SK-MEL-5 (cell line): Measurements from ENCODE around the gene MAU2. TPM values are rescaled to one million over a fixed set of nuclear protein-coding genes. Genes with fewer than 3 reads are reported as not detected.
"Not testable (repeated sequence)": the region's sequence is repeated elsewhere in the genome, so short reads cannot be mapped to it uniquely, and the experiment has no call there.

Source experiments
- DNase-seq: peaks from one replicate; pipeline ENCODE4 v3.0.0-alpha.2; 2016; ENCODE audit warnings: low read depth, low spot score
- in situ Hi-C: cut with HindIII; loops from 2 replicates; pipeline ENCODE4 v1.10.0; 2016; ENCODE audit warnings: low sequenced_read_pairs, high pct_unique_total_duplicates, low pct_unique_long_range_greater_than_20kb
- total RNA-seq: library from RNA; depleted of rRNA; stranded (reverse); fragments of >200 nt; shearing (Covaris generic); gene quantifications from 2 replicates; pipeline ENCODE4 v1.2.3, GENCODE V29; 2014

Gene MAU2
- total RNA-seq, 1 experiment from 2014 or later = 20.7 TPM

- DNase-seq = no peak
- in situ Hi-C loops = no loop called here
Measured at GRCh38 chr19:19362075-19362474, 41.4 kb downstream of the MAU2 start.

DNA sequence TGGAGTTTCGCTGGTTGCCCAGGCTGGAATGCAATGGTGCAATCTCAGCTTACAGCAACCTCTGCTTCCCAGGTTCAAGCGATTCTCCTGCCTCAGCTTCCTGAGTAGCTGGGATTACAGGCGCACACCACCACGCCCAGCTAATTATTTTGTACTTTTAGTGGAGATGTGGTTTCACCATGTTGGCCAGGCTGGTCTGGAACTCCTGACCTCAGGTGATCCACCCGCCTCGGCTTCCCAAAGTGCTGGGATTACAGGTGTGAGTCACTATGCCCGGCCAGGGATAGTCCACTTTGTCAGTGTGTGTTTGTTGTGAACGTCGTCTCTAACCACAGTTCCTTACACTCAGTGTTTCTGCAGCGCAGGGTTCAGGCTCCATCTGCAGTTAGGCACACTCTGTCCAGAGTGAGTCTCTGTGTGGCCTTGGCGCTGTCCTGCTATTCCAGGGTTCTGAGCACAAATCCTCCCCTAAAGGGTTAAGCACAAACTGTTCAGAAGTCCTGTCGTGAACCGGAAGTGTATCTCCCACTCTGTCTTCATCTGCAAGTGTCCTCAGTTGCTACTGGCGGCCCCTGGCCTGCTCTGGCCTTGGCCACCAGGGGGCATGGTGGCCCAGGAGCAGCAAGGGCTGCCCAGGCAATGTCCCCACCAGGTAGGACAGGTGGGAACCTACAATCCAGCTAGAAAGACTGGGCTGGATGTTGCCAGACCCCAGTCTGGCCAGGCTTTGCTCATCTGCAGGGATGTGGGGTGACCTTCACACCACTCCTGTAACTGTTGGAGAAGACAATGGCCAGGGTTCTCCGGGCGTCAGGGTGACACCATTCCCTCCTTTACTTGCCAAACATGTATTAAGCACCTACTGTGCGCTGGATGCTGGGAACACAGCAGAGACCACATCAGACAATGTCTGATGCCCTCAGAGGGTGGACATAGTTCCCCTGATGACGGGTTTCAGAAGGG, 46.1 kb downstream of the MAU2 start:
- in situ Hi-C loops = no loop called here
- DNase-seq = peak; percentile 86

GRCh38 chr19:19368087-19368486, 47.5 kb downstream of the MAU2 start:
- no peak for DNase-seq
- in situ Hi-C loops = no loop called here

DNA sequence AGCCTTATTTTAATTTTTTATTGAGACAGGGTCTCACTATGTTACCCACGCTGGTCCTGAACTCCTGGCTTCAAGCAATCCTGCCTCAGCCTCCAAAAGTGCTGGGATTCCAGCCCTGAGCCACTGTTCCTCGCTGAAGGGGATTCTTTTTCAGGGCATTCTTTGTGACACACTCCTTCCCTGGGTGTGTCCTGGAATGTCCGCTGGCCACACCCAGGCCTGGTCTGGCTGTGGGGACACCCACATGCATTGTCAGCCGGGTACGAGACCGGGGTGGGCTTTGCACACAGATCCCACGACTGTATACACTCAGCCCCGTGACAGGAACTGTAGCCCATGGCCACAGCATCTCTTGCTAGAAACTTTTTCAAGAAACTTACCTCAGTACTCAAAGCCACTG, 50.4 kb downstream of the MAU2 start:
- no peak for DNase-seq
- in situ Hi-C loops = no loop called here

DNA sequence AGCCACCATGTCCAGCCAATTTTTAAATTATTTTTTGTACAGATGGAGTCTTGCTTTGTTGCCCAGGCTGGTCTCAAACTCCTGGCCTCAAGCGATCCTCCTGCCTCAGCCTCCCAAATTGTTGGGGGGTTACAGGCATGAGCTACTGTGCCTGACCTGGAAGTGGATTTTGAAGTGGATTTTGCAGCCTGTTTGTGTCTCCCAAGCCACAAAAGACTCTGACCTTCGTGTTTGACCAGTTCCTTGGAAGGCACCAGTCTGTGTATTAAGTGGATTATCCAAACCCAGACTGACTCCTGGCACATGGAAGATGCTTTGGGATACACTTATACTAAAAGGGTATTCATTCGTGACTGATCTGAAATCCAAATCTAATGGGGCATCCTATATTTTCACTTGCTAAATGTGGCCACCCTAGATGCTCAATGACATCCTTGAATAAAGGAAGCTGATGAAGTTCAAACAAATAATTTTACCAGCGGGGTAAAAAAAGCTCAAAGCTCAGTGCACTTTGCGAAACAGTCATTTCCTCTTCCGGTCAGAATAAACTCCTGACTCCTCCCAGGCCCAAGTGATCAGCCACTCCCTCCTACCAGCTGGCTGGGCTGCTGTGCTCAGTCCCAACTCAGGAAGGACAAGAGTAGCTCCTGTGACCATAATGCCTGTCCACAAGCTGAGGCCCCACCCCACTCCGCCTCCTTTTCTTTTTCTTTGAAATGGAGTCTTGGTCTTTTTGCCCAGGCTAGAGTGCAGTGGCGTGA, 52.2 kb downstream of the MAU2 start:
- in situ Hi-C loops = no loop called here
- DNase-seq = peak; percentile 47

GRCh38 chr19:19379527-19379926, 58.9 kb downstream of the MAU2 start:
- peak; percentile 24 for DNase-seq
- in situ Hi-C loops = no loop called here

- DNase-seq, in situ Hi-C loops: not testable (repeated sequence)
Measured at GRCh38 chr19:19380316-19380715, 59.7 kb downstream of the MAU2 start.

DNA sequence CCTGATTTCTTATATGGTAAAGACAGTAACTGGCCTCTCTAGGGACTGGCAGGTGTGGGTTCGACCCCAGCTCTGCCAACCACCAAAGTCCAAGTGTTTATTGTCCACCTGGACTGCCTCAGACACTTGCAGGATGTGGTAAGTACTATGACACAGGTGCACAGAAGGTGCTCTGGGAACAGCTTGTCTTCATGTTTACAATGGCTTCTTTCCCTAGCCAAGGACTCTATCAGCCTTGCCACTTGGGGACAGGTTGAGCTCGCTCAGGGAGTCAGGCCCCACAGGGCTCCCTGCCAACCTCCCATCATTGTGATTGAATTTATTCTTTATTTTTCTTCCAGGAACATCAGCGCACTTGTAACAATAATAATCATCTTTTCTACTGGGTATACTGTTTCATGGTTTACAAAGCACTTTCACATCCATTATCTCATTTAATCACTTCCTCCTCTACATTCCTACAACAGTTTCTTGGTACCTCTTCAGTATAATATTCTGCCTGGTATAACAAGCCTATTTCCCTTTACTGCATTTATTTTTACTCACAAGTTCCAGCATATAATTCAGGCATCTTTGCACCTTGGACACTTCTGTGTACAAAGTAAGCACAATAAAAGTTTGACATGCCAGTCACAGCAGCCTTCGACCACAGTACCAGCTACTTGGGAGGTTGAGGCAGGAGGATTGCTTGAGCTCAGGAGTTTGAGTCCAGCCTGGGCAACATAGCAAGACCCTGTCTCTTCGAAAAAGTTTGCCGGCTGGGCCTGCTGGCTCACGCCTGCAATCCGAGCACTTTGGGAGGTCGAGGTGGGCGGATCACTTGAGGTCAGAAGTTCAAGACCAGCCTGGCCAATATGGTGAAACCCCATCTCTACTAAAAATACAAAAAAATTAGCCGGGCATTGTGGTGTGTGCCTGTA, 60.6 kb downstream of the MAU2 start:
- in situ Hi-C loops = no loop called here
- DNase-seq = no peak

DNA sequence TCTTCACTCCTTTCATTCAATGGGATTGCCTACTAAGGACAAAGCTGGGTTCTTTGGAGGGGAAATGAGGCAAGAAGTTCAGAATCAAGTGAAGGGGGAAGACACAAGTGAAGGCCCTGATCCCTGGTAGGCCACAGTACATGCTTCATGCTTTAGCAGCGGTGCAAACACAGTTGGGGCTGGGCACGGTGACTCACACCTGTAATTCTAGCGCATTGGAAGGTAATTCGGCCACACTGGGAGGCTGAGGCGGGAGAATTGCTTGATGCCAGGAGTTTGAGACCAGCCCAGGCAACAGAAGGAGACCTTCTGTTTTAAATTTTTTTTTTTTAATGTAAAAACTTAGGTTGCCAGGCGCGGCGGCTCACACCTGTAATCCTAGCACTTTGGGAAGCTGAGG, 61.5 kb downstream of the MAU2 start:
- in situ Hi-C loops = no loop called here
- no peak for DNase-seq

DNA sequence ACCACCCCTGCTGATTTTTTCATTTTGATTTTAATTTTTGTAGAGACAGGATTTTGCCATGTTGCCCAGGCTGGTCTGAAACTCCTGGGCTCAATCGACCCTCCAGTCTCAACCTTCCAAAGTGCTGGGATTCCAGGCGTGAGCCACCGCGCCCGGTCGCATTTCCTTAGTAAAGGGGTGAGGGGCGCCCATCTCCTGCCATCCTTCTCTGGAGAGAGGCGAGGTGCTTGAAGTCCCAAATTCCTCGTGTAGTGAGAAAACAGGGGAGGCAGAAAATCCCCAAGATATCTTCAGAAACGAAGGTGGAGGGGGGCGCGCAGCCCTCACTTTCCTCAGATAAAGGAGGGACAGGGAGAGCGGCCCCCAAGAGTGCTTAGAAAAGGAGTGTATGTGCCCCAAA, 63.9 kb downstream of the MAU2 start:
- DNase-seq = no peak
- in situ Hi-C loops = no loop called here

DNA sequence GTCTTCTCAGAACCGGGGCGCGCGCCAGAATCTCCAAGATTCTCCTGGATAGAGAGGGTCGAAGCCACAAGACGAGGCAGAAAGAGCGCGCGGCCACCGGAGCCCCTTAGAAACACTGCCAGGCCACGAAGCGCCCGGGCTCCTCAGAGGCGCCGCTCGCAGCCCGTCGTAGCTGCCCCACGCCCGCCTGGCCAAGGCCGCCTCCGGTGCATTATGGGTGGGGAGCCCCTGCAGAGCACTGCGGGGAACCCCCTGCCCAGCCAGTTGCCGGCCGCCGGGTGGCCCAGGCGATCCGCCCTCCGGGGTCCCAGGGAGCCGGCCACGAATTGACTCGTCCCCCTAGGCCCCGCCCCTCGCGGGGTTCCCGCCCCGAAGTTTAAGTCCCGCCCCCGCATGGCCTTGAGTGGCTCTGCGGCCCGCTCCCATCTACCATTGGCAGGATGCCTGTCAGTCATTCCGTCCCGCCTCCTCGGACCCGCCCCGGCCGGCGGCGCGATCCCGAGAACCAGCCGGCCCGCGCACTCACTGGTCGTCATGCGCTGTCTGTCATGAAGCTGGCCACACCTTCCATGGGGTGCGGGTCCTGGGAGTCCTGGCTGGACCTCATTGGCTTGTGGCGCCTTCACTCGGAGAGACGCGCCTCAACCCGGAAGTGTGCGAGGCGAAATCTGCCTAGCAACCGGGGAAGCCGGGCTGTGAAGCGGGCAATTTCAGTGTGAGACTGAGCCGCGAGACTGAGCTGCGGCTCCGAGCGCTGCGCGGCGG, 64.7 kb downstream of the MAU2 start:
- DNase-seq = peak; percentile 99
- in situ Hi-C loops = no loop called here

- in situ Hi-C loops = no loop called here
- no peak for DNase-seq
Measured at GRCh38 chr19:19385896-19386869, 65.6 kb downstream of the MAU2 start.

DNA sequence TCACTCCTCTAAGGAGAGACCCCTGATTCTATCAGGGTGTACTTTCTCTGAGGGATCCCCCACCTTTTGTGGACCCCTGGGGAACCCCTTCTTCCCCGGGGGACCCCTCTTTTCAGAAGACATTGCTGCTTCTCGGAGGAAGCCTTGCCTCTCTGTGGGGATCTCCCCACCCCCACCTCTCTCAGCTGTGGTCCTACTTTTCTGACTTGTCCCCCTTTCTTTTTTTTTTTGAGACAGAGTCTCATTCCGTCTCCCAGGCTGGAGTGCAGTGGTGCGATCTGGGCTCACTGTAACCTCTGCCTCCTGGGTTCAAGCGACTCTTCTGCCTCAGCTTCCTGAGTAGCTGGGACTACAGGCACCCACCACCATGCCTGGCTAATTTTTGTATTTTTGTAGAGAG, 66.5 kb downstream of the MAU2 start:
- in situ Hi-C loops = no loop called here
- DNase-seq = no peak

DNA sequence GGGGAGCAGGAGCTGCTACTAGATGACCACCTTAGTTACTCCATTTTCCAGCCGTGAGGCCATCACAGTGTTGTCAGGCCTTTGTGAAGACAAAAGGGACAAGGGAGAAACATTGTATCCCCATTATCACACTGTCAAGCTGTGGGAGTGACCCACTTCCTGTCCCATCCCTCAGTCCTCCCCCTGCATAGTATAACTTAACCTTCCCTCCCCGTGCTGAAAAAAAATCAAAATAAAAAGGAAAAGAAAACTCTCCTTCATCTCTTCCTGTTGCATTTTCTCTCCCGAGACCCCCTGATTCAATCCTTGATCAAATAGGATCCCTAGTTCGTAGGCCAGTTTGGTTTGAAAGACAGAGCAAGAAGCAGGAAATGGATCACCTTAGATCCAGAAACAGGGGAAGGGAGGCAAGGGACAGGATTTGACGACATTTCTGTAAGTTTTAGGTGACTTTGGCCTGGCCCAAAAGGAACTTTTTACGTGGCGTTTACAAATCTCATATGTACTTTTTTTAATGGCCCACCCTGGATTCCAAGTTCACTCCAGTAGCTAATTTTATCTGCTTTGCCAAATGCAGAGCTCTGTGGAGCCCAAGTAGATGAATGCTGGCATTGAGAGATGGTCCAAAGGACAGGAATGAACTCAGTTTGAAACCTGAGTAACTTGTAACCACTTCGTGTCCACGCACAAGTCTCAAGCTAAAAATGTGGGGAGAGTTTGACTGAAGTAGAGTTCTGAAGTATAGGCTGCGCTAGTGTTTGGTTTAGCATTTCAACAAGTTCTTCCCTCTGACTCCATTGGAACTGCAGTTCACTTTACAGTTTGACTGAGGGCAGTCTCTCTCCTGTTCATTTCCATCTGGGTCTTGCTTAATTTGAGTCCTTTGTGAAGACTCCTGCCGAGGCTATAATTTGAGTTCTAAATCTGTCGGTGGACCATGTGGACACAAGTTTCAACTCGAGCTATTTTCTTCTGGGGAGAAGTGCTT, 68.2 kb downstream of the MAU2 start:
- in situ Hi-C loops = no loop called here
- DNase-seq = no peak

DNA sequence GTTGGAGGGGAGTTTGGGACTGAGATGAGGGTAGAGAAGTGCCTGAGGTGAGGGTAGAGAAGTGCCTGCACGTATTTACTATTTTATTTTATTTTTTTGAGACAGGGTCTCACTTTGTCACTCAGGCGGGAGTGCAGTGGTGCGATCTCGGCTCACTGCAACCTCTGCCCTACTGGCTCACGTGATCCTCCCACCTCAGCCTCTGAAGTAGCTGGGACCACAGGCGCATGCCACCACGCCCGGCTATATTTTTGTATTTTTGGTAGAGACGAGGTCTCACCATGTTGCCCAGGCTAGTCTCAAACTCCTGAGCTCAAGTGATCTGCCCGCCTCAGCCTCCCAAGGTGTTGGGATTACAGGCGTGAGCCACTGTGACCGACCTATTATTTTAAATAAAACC, 69.1 kb downstream of the MAU2 start:
- DNase-seq, in situ Hi-C loops: not testable (repeated sequence)
